Mesenchymal stem cell (in vitro differentiated cells and primary cell): ENCODE results near the gene PKDCC.
"Not testable (repeated sequence)": the region's sequence is repeated elsewhere in the genome, so short reads cannot be mapped to it uniquely, and the experiment has no call there.

ENCODE experiments used
- DNase-seq: peaks from one replicate; pipeline ENCODE4 v3.0.0-alpha.2; 2013
- H2AFZ ChIP-seq: one replicate; pipeline ENCODE4 v1.6.1; 2013; ENCODE audit warnings: low read depth, mild to moderate bottlenecking, control low read depth, inconsistent platforms, low read length, moderate library complexity
- H2AK5ac ChIP-seq: 2 replicates; pipeline ENCODE4 v1.6.1; 2013; ENCODE audit warnings: low read length, moderate library complexity, mild to moderate bottlenecking, inconsistent platforms; ENCODE audit not compliant: severe bottlenecking
- H2BK120ac ChIP-seq: one replicate; pipeline ENCODE4 v1.6.1; 2013; ENCODE audit warnings: low read depth, mild to moderate bottlenecking, inconsistent platforms, low read length, moderate library complexity
- H2BK12ac ChIP-seq, 2 experiments: one replicate each; pipeline ENCODE4 v1.6.1; 2013; ENCODE audit warnings: inconsistent platforms in 2 of 2, low read length in 2 of 2, mild to moderate bottlenecking in 2 of 2, moderate library complexity in 2 of 2, control low read depth in 1 of 2
- H2BK15ac ChIP-seq: one replicate; pipeline ENCODE4 v1.6.1; 2013; ENCODE audit warnings: mild to moderate bottlenecking, low read depth, inconsistent platforms; ENCODE audit not compliant: poor library complexity, severe bottlenecking
- H2BK5ac ChIP-seq: 2 replicates; pipeline ENCODE4 v1.6.1; 2013; ENCODE audit warnings: low read depth, mild to moderate bottlenecking, low read length, control low read depth, inconsistent platforms; ENCODE audit not compliant: poor library complexity, severe bottlenecking
- H3K14ac ChIP-seq, 2 experiments: one replicate each; pipeline ENCODE4 v1.6.1; 2013; ENCODE audit warnings: inconsistent platforms in 2 of 2, low read length in 2 of 2, control low read depth in 1 of 2, mild to moderate bottlenecking in 1 of 2, moderate library complexity in 1 of 2
- H3K18ac ChIP-seq, 2 experiments: one replicate each; pipeline ENCODE4 v1.6.1; 2013; ENCODE audit warnings: inconsistent platforms in 2 of 2, low read length in 2 of 2, control low read depth in 1 of 2, low read depth in 1 of 2, mild to moderate bottlenecking in 1 of 2
- H3K23ac ChIP-seq, 2 experiments: one replicate each; pipeline ENCODE4 v1.6.1; 2013; ENCODE audit warnings: inconsistent platforms in 2 of 2, low read length in 2 of 2, mild to moderate bottlenecking in 2 of 2, moderate library complexity in 2 of 2, control low read depth in 1 of 2
- H3K27ac ChIP-seq: 2 replicates; pipeline ENCODE4 v1.5.1; 2013; ENCODE audit warnings: mild to moderate bottlenecking, moderate library complexity, low read length, control low read depth, inconsistent platforms; ENCODE audit not compliant: poor library complexity, severe bottlenecking
- H3K27me3 ChIP-seq, 2 experiments: 2 replicates each; pipeline versions ENCODE4 v1.6.1 to v1.7.0; 2013; ENCODE audit warnings: low read length in 2 of 2, mild to moderate bottlenecking in 2 of 2, moderate library complexity in 2 of 2, control low read depth in 1 of 2, inconsistent platforms in 1 of 2; ENCODE audit not compliant: control insufficient read depth in 1 of 2, insufficient read depth in 1 of 2
- H3K36me3 ChIP-seq, 2 experiments: 2 replicates each; pipeline versions ENCODE4 v1.6.1 to v1.7.0; 2013; ENCODE audit warnings: low read length in 2 of 2, control low read depth in 1 of 2, inconsistent platforms in 1 of 2, low read depth in 1 of 2, mild to moderate bottlenecking in 1 of 2; ENCODE audit not compliant: insufficient read depth in 2 of 2, control insufficient read depth in 1 of 2
- H3K4ac ChIP-seq, 2 experiments: one replicate each; pipeline ENCODE4 v1.6.1; 2013; ENCODE audit warnings: inconsistent platforms in 2 of 2, low read length in 2 of 2, mild to moderate bottlenecking in 2 of 2, moderate library complexity in 2 of 2, control low read depth in 1 of 2, low read depth in 1 of 2
- H3K4me1 ChIP-seq: 2 replicates; pipeline ENCODE4 v1.6.1; 2013; ENCODE audit warnings: low read depth, low read length, control low read depth; ENCODE audit not compliant: control insufficient read depth, insufficient read depth
- H3K4me2 ChIP-seq: 2 replicates; pipeline ENCODE4 v1.6.1; 2013; ENCODE audit warnings: low read length, mild to moderate bottlenecking, inconsistent platforms; ENCODE audit not compliant: poor library complexity, severe bottlenecking
- H3K4me3 ChIP-seq, 2 experiments: 2 replicates each; pipeline versions ENCODE4 v1.5.1 to v1.7.0; 2013; ENCODE audit warnings: low read length in 2 of 2, mild to moderate bottlenecking in 2 of 2, control low read depth in 1 of 2, low read depth in 1 of 2; ENCODE audit not compliant: insufficient read depth in 1 of 2
- H3K79me1 ChIP-seq: replicated peaks from 2 replicates; pipeline ENCODE4 v1.6.1; 2013; ENCODE audit warnings: mild to moderate bottlenecking, control low read depth, low read length, inconsistent platforms; ENCODE audit not compliant: poor library complexity, severe bottlenecking
- H3K9ac ChIP-seq: 2 replicates; pipeline ENCODE4 v1.7.0; 2013; ENCODE audit warnings: mild to moderate bottlenecking, low read length, moderate library complexity
- H3K9me3 ChIP-seq: 2 replicates; pipeline ENCODE4 v1.7.0; 2013; ENCODE audit warnings: mild to moderate bottlenecking, low read length; ENCODE audit not compliant: control insufficient read depth
- H4K8ac ChIP-seq: one replicate; pipeline ENCODE4 v1.6.1; 2013; ENCODE audit warnings: inconsistent platforms, mild to moderate bottlenecking, low read length, moderate library complexity
- H4K91ac ChIP-seq: one replicate; pipeline ENCODE4 v1.6.1; 2013; ENCODE audit warnings: mild to moderate bottlenecking, low read length, inconsistent platforms
- WGBS: methylation state at CpG from one replicate; pipeline ENCODE4 v1.1.7; 2013; ENCODE audit warnings: mixed read lengths; 5-methylcytosine and 5-hydroxymethylcytosine counted together

PKDCC gene

DNA sequence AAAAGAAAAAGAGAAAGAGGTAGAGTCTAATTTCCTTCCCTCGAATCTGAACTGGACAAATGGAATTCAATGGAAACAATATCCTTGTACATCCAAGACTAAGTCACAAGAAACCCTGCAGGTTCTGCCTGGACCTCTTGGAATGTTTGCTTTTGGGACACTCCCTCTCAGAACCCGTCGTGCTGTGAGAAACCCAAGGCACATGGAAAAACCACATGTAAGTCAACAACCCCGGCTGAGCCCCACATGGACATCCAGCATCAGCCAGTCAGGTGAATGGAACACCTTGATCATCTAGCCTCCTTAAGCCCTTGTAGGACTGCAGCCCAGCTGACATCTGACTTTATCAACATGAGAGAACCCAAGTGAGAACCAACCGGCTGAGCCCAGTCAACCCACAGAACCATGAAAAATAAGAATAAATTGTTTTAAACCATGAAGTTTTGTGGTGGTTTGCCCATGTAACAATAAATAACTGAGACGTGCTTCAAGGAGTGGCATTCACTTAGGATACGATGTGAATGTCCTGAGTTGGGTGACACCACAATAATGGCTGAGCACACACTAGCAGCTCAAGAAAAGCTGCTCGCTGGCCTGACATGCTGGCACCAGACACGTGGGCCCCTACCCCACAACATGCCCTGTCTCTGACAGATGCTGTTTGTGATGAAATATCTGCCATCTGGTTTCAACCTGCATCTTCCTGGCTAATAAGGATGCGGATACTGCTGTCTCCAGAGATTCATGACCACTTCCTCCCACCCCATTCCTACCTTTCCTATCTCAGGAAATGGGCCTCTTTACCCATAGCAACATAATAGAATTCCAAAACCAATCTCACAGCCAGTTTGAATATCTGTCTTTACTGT lies 28.8 kb downstream of the PKDCC start:
- no peak overlapping the region for H2BK5ac ChIP-seq
- H3K9me3 ChIP-seq, result no peaks in the 10 kb centered on the region
- peaks cover 0 to 4% of the 10 kb centered on the region in 2 experiments for H3K27me3 ChIP-seq
- H3K4me2 ChIP-seq, result no peak overlapping the region
- H3K4me3 ChIP-seq, result no peak overlapping the region
- peaks cover 7% of the 10 kb centered on the region for H3K4me1 ChIP-seq
- no peaks in the 10 kb centered on the region for H3K36me3 ChIP-seq
- H2BK15ac ChIP-seq, result no peak overlapping the region
- no peak overlapping the region for H2BK120ac ChIP-seq
- H3K23ac ChIP-seq, result no peak overlapping the region
- no peak overlapping the region for H2AK5ac ChIP-seq
- H3K79me1 ChIP-seq, result no peaks in the 10 kb centered on the region
- H2BK12ac ChIP-seq, result no peak overlapping the region
- no peak overlapping the region for H3K4ac ChIP-seq
- H4K8ac ChIP-seq, result no peak overlapping the region
- no peak overlapping the region for H2AFZ ChIP-seq
- H4K91ac ChIP-seq, result no peak overlapping the region
- no peak overlapping the region for H3K9ac ChIP-seq
- 87% methylated on average over 9 of the region's 10 CpGs for WGBS
- H3K27ac ChIP-seq, result no peak overlapping the region
- H3K14ac ChIP-seq, result no peak overlapping the region
- DNase-seq, result no peak
- no peak overlapping the region for H3K18ac ChIP-seq

DNA sequence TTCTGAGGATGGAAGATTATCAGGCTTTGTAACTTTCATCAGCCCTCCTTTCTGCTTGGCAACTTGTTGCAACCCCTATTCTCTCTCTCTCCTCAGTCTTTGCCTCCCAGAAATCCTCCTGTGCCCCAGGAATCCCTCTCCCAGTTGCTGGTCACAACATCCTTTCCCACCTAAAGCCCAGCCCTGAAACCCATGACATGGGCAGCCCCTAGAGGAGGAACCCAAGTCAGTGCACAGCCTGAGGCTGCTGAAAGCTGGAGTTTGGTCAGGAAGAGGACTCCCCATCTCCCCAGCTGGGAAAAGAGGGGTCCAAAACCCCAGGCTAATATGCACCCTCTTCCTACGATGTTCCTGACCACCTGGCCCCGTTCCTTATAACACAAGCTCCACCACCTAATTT lies 29.5 kb downstream of the PKDCC start:
- 98% methylated on average over 2 of the region's 2 CpGs for WGBS
- Histone ChIP-seq H3K4me1 (peaks cover 4% of the 10 kb centered on the region), H3K36me3 (no peaks in the 10 kb centered on the region), H4K8ac (no peak overlapping the region), H4K91ac (peak overlapping the region; percentile 25), H3K18ac (no peak overlapping the region), H3K4ac (no peak overlapping the region), H3K79me1 (no peaks in the 10 kb centered on the region), H3K14ac (no peak overlapping the region), H3K27me3 (peaks cover 0 to 4% of the 10 kb centered on the region in 2 experiments), H2BK120ac (no peak overlapping the region), H3K9ac (no peak overlapping the region), H2AK5ac (no peak overlapping the region), H3K27ac (no peak overlapping the region), H3K4me3 (no peak overlapping the region), H3K9me3 (no peaks in the 10 kb centered on the region), H3K4me2 (no peak overlapping the region), H2AFZ (no peak overlapping the region), H2BK12ac (peak overlapping the region in 1 of 2 experiments; percentile 38), H2BK5ac (no peak overlapping the region), H3K23ac (no peak overlapping the region), H2BK15ac (no peak overlapping the region)
- DNase-seq, result no peak

DNA sequence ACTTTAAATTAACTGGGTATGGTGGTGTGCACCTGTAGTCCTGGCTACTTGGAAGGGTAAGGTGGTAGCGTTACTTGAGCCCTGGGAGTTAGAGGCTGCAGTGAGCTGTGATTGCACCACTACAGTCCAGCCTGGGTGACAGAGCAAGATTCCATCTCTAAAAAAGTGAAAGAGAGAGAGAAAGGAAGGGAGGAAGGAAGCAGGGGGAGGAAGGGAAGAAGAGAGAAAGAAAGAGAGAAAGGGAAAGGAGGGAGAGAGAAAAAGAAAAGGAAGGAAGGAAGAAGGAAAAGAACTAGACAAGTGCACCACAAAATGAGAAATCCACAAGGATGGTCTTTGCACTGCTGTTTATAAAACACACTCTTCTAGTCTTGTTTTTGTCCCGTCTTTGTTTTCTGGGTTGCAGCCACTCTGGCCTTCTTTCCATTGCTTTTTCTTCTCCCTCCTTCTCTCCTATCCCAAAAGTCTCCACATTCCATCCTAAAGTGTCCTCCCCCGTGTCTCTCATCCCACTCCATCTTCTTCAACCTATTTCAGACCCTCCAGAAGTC lies 32.0 kb downstream of the PKDCC start:
- Histone ChIP-seq H3K18ac (no peak overlapping the region), H2BK12ac (peak overlapping the region in 1 of 2 experiments; percentile 59), H2BK15ac (no peak overlapping the region), H4K91ac (no peak overlapping the region), H2BK5ac (no peak overlapping the region), H3K4me3 (no peak overlapping the region), H3K36me3 (no peaks in the 10 kb centered on the region), H3K27ac (no peak overlapping the region), H3K4ac (no peak overlapping the region), H3K27me3 (peaks cover 0 to 4% of the 10 kb centered on the region in 2 experiments), H3K4me2 (no peak overlapping the region), H2BK120ac (no peak overlapping the region), H4K8ac (no peak overlapping the region), H3K14ac (no peak overlapping the region), H3K9me3 (no peaks in the 10 kb centered on the region), H3K4me1 (peaks cover 4% of the 10 kb centered on the region), H3K9ac (no peak overlapping the region), H3K79me1 (no peaks in the 10 kb centered on the region), H2AFZ (no peak overlapping the region), H3K23ac (no peak overlapping the region), H2AK5ac (no peak overlapping the region)
- 94% methylated on average over 3 of the region's 3 CpGs for WGBS
- DNase-seq, result no peak

DNA sequence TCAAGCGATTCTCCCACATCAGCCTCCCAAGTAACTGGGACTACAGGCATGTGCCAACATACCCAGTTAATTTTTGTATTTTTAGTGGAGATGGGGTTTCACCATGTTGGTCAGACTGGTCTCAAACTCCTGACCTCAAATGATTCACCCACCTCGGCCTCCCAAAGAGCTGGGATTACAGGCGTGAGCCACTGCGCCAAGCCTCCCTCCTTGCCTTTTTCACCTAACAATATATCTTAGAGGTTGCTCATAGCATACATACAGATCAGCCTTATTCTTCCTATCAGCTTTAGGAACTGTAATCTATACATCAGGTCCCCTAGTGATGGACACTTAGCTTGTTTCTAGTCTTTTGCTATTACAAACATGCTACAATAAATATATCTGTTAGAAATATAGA lies 33.3 kb downstream of the PKDCC start:
- WGBS, result 96% methylated on average over 4 of the region's 4 CpGs
- H3K4ac ChIP-seq, H3K4me1 ChIP-seq, H3K18ac ChIP-seq, H2BK5ac ChIP-seq, H2BK120ac ChIP-seq, H3K36me3 ChIP-seq, H3K4me3 ChIP-seq, H3K23ac ChIP-seq, H3K9me3 ChIP-seq, H3K27ac ChIP-seq, H3K79me1 ChIP-seq, H2BK12ac ChIP-seq, H2AK5ac ChIP-seq, H3K14ac ChIP-seq, H3K9ac ChIP-seq, DNase-seq, H2AFZ ChIP-seq, H2BK15ac ChIP-seq, H4K91ac ChIP-seq, H3K4me2 ChIP-seq, H3K27me3 ChIP-seq, H4K8ac ChIP-seq: not testable (repeated sequence)
